Superior temporal gyrus (tissue), 1 donor: ENCODE results near the gene HTR3C.

ENCODE experiments used
- DNase-seq: peaks from one replicate; pipeline ENCODE4 v3.0.0-alpha.2; 2016; ENCODE audit errors: extremely low spot score

HTR3C gene

GRCh38 chr3:184085389-184085852, 32.6 kb downstream of the HTR3C start:
- no peak for DNase-seq

- no peak for DNase-seq
Measured at GRCh38 chr3:184092199-184092598, 39.4 kb downstream of the HTR3C start.

GRCh38 chr3:184096811-184097383, 44.0 kb downstream of the HTR3C start, which contains the start of gene HTR3E:
TSS of gene HTR3E (plus strand) at chr3:184097064. CDS start at chr3:184097530, 466 bp downstream.
- no peak for DNase-seq

- DNase-seq = no peak
Measured at GRCh38 chr3:184097556-184097955, 44.7 kb downstream of the HTR3C start.

- DNase-seq = no peak
Measured at GRCh38 chr3:184099806-184100686, 47.2 kb downstream of the HTR3C start.
